ENCODE measurements around the gene TRPV6.
A peak's percentile ranks its signal among the peaks of the same experiment; 100 is the strongest.

TRPV6 gene

DNA sequence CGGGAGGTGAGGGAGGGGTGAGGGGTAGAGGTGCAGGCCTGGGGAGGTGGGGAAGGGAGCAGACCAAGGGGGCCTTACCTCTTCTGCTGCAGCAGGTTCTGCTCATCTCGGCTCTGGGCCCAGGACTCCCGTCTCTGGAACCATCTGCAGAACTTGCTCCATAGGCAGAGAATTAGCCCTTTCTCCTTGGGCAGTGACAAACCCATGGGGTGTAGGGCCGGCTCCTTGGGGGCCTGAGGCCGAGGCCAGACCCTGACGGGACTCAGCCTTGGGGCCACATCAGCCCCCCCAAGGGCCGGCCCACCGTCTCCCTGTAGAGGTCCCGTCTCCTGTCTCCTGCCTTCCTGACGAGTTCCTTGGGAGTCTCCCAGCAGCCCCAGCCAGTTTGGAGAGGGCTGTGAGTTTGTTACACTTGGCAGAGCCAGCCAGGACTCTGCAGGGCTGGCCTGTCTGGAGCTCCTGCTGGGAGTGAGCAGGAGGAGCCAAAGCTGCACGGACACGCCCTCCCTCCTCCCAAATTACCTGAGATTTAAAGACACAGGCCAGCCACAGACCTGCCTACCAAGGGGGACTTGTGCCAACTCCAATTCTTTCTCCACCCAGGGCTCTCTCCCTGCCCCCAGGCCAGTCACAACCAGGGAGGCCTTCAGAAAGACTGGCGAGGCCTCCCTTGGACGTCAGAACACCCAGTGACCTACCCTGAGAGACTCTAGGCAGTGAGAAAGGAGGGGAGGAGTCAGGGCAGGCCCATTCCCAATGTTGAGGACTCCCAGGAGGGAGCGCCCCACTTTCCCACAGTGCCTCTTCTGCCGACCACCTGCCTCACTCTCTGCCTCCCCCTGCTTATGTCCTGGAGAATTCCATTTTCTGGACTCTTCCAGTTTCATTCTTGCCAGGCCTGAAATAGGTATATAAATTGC is at the start of gene TRPV6:
Gene TRPV6 (minus strand): TSS at position 435 of the 920 bp plus-strand sequence.
- Mint-ChIP-seq H3K27ac (no peak within 1 kb of the TSS), H3K4me3 (no peak within 1 kb of the TSS), H3K4me1 (peaks cover 3% of the 10 kb centered on the region), H3K36me3 (no peaks in the 10 kb centered on the region), H3K9me3 (no peaks in the 10 kb centered on the region), H3K27me3 (peaks cover 15% of the 10 kb centered on the region)
- DNase-seq (ENCODE audit: low spot score in 2 of 2): no peak
- no peak for ATAC-seq (ENCODE audit: low read depth)

DNA sequence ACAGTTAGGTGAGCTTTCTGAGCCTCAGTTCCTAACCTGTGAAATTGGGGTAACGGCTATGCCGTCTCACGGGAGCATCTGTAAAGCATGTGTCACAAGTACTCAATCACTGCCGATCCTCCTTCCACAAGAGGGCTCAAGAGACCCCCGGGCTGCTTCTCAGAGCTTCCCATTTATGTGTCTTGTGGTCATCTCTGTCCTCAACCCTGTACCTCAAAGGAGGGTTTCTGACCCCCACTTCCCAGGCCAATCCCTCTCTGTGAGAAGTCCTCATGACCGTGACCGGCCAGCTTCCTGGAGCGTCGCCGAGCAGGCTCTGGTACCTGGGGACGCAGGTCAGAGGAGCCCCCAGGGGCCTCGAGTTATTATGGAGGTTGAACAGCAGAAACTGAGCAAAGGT is 48.5 kb upstream of the TRPV6 start:
- Mint-ChIP-seq H3K4me1 (peaks cover 3% of the 10 kb centered on the region), H3K9me3 (no peaks in the 10 kb centered on the region), H3K27me3 (peaks cover 10% of the 10 kb centered on the region), H3K36me3 (peaks cover 1% of the 10 kb centered on the region), H3K27ac (no peak overlapping the region), H3K4me3 (no peak overlapping the region)
- ATAC-seq (ENCODE audit: low read depth): no peak
- no peak for DNase-seq (ENCODE audit: low spot score in 2 of 2)

DNA sequence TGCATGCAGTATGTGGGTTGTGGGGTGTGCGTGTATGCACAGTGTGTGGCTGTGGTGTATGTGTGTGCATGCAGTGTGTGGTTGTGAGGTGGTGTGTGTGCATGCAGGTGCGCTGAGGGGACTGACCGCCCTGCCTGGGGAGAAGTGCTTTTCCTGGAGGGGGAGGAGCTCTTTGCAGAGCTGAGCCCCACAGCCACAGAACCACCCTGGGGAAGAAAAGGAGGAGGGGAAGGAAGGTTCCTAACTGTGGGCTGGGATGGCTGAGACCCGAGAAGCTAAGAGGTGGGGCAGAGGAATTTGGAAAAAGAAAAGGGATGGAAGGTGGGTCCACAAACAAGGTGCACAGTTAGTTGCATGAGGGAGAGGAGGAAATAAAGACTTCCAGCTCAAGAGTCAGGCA is 48.1 kb upstream of the TRPV6 start, which contains the start of gene TRPV5:
Gene TRPV5 (minus strand): TSS at position 123 of the 400 bp plus-strand sequence. CDS start 287 bp downstream, outside the sequence.
- H3K4me3 Mint-ChIP-seq: no peak within 1 kb of the TSS
- DNase-seq (ENCODE audit: low spot score in 2 of 2) (no peak), ATAC-seq (ENCODE audit: low read depth) (no peak)
- H3K4me1 Mint-ChIP-seq: peaks cover 3% of the 10 kb centered on the region
- no peaks in the 10 kb centered on the region for H3K9me3 Mint-ChIP-seq
- peaks cover 1% of the 10 kb centered on the region for H3K36me3 Mint-ChIP-seq
- no peak within 1 kb of the TSS for H3K27ac Mint-ChIP-seq
- H3K27me3 Mint-ChIP-seq: peaks cover 10% of the 10 kb centered on the region

DNA sequence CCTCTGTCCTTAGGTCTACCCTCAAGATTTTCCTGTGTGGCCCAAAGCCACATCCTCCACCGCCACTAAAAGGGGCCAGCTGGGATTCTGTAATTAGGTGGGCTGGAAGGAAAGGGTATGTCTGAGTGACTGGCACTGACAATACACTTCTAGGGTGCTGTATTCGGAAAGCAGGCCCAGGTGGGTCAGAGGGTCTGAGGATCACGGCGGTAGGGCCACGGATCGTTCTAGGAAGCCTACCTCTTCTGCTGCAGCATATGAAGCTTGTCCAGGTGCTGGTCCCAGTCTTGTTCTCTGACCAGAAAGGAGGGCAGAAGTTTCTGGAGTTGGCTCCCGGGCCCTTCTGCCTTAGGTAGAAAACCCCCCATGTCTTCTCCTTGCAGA is 47.5 kb upstream of the TRPV6 start:
- H3K9me3 Mint-ChIP-seq: no peaks in the 10 kb centered on the region
- peaks cover 1% of the 10 kb centered on the region for H3K36me3 Mint-ChIP-seq
- peaks cover 10% of the 10 kb centered on the region for H3K27me3 Mint-ChIP-seq
- DNase-seq (ENCODE audit: low spot score in 2 of 2) (no peak), ATAC-seq (ENCODE audit: low read depth) (no peak)
- H3K4me3 Mint-ChIP-seq: no peak overlapping the region
- H3K27ac Mint-ChIP-seq: no peak overlapping the region
- H3K4me1 Mint-ChIP-seq: peaks cover 5% of the 10 kb centered on the region

DNA sequence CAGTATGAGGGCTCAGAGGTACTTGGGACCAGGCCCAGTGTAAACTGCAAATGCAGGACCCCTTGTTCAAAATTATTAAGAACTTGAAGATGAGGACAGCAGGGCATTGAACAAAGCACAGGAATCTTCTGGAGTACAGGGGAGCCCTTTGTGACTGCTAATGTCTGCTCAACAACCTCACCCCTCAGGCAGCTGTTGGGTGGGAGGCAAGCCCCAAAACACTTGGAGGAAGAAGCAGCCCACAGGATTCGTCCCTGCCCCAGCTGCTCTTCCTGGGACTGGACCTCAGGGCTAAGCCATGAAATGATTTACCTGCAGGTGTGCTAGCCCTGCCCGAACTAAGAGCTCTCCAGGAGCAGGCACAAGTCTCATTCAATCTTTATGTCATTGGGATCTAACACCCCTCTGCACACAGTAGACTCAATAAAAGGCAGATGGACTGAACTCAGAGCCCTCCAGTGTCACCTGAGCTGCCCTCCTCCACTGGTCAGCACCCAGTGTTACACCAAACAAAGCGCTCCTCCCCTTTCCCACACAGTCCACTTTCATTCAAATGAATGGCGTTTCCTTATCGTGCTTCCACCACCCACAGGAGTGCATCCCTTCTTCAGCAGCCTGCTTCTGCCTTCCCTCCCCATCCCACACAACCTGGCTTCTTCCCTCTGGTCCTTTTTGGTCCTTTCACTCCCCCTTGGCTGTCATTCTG is 47.0 kb upstream of the TRPV6 start:
- peaks cover 10% of the 10 kb centered on the region for H3K27me3 Mint-ChIP-seq
- ATAC-seq (ENCODE audit: low read depth) (no peak), DNase-seq (ENCODE audit: low spot score in 2 of 2) (no peak)
- no peak overlapping the region for H3K27ac Mint-ChIP-seq
- no peaks in the 10 kb centered on the region for H3K9me3 Mint-ChIP-seq
- peaks cover 1% of the 10 kb centered on the region for H3K36me3 Mint-ChIP-seq
- H3K4me3 Mint-ChIP-seq: no peak overlapping the region
- H3K4me1 Mint-ChIP-seq: peaks cover 9% of the 10 kb centered on the region

DNA sequence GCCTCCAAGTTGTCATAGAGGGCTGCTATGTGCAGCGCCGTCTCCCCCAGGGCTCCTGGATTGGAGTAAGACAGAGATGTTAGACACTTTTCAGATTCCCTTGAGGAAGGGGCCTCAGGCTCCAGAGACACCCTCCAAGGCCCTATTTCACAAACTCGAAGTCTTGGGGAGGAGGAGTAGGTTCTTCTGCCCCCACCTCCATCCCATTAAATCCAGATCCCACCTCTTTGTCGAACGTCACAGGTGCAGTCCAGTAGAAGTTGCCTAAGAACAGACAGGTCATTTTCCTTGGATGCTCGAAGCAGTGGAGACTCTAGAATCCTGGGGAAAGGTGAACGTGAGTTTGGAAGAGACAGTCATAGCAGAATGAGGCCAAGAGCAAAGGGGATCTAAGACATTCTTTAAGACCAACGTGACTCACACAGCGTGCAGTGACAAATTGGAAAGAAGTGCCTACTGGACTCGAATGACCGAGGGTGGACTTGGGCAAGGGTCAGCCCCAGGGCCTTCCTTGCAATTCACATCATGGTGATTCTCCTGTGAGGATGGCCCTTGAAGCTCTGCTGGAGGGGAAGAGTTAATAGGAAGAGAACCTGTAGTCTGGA is 44.7 kb upstream of the TRPV6 start:
- H3K27ac Mint-ChIP-seq: no peak overlapping the region
- H3K27me3 Mint-ChIP-seq: peaks cover 9% of the 10 kb centered on the region
- no peak overlapping the region for H3K4me3 Mint-ChIP-seq
- ATAC-seq (ENCODE audit: low read depth) (no peak), DNase-seq (ENCODE audit: low spot score in 2 of 2) (no peak)
- peaks cover 2% of the 10 kb centered on the region for H3K9me3 Mint-ChIP-seq
- peaks cover 22% of the 10 kb centered on the region for H3K4me1 Mint-ChIP-seq
- H3K36me3 Mint-ChIP-seq: no peaks in the 10 kb centered on the region

DNA sequence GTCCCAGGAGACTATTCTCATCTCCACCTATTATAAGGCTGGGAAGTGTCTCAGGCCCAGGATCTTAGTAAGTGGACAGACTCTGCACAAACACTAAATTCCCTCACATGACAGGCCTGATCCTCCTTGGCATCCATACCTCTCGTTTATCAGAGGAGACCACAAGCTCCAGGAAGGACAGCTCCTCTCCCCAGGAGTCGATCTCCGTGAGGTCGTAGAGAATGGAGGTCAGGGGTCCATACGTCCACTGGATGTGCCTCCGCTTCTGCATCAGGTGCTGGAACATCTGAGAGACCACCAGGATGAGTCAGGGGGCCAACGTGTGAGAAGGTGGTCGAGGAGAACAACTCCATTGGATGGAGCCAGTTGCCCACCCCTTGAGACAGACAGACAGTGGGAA is 42.4 kb upstream of the TRPV6 start:
- Mint-ChIP-seq H3K9me3 (peaks cover 2% of the 10 kb centered on the region), H3K4me1 (peaks cover 20% of the 10 kb centered on the region), H3K27ac (peak overlapping the region; percentile 5), H3K36me3 (no peaks in the 10 kb centered on the region), H3K27me3 (peaks cover 4% of the 10 kb centered on the region), H3K4me3 (no peak overlapping the region)
- DNase-seq (ENCODE audit: low spot score in 2 of 2) (no peak), ATAC-seq (ENCODE audit: low read depth) (no peak)

DNA sequence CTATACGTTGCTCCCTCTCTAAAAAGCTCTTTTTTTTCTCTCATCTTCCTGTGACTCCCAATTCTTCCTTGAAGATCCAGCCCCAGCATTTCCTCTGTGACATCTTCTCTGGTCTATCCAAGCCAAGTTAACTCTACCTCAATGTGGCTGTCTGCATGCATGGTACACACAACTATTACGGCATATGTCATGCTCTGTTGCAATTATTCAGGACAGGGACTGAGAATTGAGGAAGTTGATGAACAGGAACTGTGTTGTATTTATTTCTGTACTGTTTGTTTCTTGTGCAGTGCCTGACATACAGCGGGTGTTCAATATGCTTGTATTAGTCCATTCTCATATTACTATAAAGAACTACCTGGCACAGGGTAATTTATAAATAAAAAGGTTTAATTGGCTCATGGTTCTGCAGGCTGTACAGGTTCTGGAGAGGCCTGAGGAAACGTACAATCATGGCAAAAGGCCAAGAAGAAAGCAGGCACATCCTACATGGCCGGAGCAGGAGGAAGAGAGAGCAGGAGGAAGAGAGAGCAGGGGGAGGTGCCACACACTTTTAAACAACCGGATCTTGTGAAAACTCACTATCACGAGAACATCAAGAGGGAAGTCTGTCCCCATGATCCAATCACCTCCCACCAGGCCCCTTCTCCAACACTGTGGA is 41.7 kb upstream of the TRPV6 start:
- ATAC-seq (ENCODE audit: low read depth) (peak; percentile 95), DNase-seq (ENCODE audit: low spot score in 2 of 2) (peak in 1 of 2 donors; percentile 9)
- Mint-ChIP-seq H3K27ac (peak overlapping the region; percentile 5), H3K27me3 (peaks cover 1% of the 10 kb centered on the region), H3K4me3 (peak overlapping the region; percentile 1), H3K36me3 (no peaks in the 10 kb centered on the region), H3K9me3 (peaks cover 2% of the 10 kb centered on the region), H3K4me1 (peaks cover 20% of the 10 kb centered on the region)

DNA sequence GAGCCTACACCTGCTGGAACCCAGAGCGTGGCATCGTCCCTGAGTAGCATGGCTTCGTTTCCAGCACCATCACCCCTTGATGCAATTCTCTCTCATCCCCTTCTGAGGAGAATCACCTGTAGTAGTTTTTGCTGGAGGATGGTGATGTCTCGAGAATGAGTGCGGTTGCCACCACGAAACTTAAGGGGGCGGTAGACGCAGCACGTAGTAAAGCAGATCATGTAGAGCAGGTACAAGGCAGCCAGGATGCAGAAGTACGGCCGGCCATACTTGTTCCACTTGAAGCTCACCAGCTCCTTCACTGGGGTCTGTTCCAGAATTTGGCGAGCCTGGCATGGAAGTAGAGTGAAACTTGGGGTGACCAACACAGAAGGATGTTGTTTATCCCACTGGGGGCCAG is 39.9 kb upstream of the TRPV6 start:
- ATAC-seq (ENCODE audit: low read depth): no peak
- peaks cover 2% of the 10 kb centered on the region for H3K9me3 Mint-ChIP-seq
- no peak overlapping the region for H3K4me3 Mint-ChIP-seq
- no peak for DNase-seq (ENCODE audit: low spot score in 2 of 2)
- H3K27ac Mint-ChIP-seq: no peak overlapping the region
- H3K4me1 Mint-ChIP-seq: peaks cover 20% of the 10 kb centered on the region
- H3K36me3 Mint-ChIP-seq: no peaks in the 10 kb centered on the region
- H3K27me3 Mint-ChIP-seq: peaks cover 4% of the 10 kb centered on the region

DNA sequence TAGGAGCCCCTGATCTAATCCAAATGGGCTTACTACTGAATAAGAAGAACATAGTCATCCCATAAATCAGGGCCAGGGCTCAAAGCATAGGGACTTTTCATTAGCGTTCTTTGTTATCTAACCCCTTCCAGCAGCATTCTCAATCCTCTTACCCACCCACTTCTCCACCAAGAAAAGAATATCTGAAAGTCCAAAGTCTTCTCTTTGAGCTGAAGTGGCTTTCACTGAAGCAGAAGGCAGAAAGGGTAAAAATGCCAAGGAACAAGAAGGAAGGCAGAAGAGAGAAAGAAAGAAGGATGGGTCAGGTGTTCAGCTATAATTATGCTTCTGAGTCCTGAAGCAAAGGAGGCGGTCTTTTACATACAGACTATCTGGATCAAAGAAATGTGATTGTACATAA is 37.8 kb upstream of the TRPV6 start:
- DNase-seq (ENCODE audit: low spot score in 2 of 2): no peak
- H3K4me1 Mint-ChIP-seq: peaks cover 20% of the 10 kb centered on the region
- H3K27me3 Mint-ChIP-seq: peaks cover 12% of the 10 kb centered on the region
- no peak overlapping the region for H3K27ac Mint-ChIP-seq
- no peak for ATAC-seq (ENCODE audit: low read depth)
- no peaks in the 10 kb centered on the region for H3K36me3 Mint-ChIP-seq
- H3K9me3 Mint-ChIP-seq: peaks cover 2% of the 10 kb centered on the region
- H3K4me3 Mint-ChIP-seq: no peak overlapping the region

DNA sequence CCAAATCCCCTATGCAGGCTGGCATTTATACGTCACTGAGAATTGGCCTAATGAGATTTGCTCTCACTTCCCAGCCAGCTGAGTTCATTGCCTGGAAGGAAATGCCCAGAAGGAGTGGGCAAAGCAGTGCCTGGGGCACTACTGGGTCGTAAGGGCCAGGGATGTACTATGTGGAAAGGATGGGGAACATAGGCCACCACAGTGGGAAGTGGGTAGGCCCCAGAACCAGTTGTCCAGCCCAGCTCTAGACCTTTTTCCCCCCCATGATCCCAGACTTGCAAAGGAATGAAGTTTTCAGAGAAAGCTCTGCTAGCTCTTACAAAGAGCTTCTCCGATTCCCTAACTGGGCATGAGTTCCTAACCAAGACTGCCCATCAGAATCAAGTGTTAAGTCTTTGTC is 34.1 kb upstream of the TRPV6 start:
- H3K27ac Mint-ChIP-seq: no peak overlapping the region
- no peaks in the 10 kb centered on the region for H3K9me3 Mint-ChIP-seq
- no peak overlapping the region for H3K4me3 Mint-ChIP-seq
- no peak for DNase-seq (ENCODE audit: low spot score in 2 of 2)
- peaks cover 15% of the 10 kb centered on the region for H3K27me3 Mint-ChIP-seq
- no peaks in the 10 kb centered on the region for H3K4me1 Mint-ChIP-seq
- ATAC-seq (ENCODE audit: low read depth): no peak
- no peaks in the 10 kb centered on the region for H3K36me3 Mint-ChIP-seq

DNA sequence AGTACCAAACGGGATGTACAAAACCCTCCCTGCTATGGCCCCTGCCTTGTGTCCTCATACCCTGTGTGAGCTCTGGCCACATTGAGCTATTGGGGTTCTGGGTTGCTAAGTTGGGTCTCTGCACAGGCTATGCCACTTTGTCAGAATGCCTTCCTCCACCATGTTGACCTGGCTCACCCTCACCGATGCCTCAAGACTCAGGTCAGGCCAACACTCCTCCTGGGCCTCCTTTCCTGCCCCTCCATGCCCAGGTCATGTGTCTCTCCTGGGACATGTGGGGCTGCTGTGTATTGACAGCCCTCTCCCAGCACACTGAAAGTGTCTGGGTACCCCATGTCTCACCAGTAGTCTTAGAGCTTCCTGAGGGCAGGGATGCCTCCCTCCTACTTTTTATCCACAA is 33.4 kb upstream of the TRPV6 start:
- DNase-seq (ENCODE audit: low spot score in 2 of 2) (no peak), ATAC-seq (ENCODE audit: low read depth) (no peak)
- Mint-ChIP-seq H3K36me3 (no peaks in the 10 kb centered on the region), H3K27ac (no peak overlapping the region), H3K4me3 (no peak overlapping the region), H3K27me3 (peaks cover 15% of the 10 kb centered on the region), H3K9me3 (no peaks in the 10 kb centered on the region), H3K4me1 (no peaks in the 10 kb centered on the region)

DNA sequence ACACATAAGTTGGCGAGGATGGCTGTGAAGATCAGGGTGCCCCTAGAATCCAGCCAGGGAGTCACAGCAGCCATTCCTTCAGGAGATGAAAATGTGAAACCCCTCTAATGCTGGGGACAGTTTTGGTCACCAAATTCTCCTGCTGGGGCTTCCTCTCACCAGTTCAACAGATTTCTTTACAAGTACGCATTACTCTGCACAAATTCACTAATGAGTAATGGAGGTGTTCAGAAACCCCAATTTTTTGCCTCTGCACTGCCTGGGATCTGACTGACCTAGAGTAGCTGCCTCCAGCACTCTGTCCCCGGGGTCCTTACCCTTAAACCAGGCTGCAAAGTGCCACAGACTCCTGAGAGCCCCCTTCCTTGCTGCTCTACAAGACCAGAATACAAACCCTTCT is 31.9 kb upstream of the TRPV6 start:
- H3K27ac Mint-ChIP-seq: no peak overlapping the region
- H3K9me3 Mint-ChIP-seq: no peaks in the 10 kb centered on the region
- no peak for ATAC-seq (ENCODE audit: low read depth)
- no peaks in the 10 kb centered on the region for H3K4me1 Mint-ChIP-seq
- peaks cover 16% of the 10 kb centered on the region for H3K27me3 Mint-ChIP-seq
- no peak overlapping the region for H3K4me3 Mint-ChIP-seq
- no peaks in the 10 kb centered on the region for H3K36me3 Mint-ChIP-seq
- no peak for DNase-seq (ENCODE audit: low spot score in 2 of 2)

DNA sequence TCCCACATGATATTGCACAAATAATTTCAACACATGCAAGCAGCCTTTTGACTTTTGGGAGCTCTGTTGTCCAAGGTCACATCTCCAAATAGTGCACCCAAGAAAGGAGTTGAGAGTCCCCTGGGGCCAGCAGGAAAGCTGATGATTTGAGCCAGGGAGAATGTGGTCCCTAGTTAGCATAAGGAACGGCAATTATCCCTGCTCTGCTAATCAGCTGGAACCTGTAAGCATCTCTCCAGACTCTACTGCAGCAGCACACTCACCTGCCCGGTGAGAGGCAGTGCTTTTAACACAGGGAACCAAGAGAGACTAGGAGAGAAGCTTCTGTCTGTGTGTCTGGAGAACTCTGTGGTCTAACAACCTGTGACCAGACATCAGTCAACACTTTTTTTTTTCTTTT is 31.0 kb upstream of the TRPV6 start:
- H3K4me1 Mint-ChIP-seq: no peaks in the 10 kb centered on the region
- H3K27me3 Mint-ChIP-seq: peaks cover 16% of the 10 kb centered on the region

More for the DNA sequence above, 31.0 kb upstream of the TRPV6 start:
- no peak overlapping the region for H3K4me3 Mint-ChIP-seq
- DNase-seq (ENCODE audit: low spot score in 2 of 2) (no peak), ATAC-seq (ENCODE audit: low read depth) (no peak)
- H3K27ac Mint-ChIP-seq: no peak overlapping the region
- H3K36me3 Mint-ChIP-seq: no peaks in the 10 kb centered on the region
- no peaks in the 10 kb centered on the region for H3K9me3 Mint-ChIP-seq
